ENCODE data around the gene LZTS2.
A peak's percentile ranks its signal among the peaks of the same experiment; 100 is the strongest.

LZTS2 gene

DNA sequence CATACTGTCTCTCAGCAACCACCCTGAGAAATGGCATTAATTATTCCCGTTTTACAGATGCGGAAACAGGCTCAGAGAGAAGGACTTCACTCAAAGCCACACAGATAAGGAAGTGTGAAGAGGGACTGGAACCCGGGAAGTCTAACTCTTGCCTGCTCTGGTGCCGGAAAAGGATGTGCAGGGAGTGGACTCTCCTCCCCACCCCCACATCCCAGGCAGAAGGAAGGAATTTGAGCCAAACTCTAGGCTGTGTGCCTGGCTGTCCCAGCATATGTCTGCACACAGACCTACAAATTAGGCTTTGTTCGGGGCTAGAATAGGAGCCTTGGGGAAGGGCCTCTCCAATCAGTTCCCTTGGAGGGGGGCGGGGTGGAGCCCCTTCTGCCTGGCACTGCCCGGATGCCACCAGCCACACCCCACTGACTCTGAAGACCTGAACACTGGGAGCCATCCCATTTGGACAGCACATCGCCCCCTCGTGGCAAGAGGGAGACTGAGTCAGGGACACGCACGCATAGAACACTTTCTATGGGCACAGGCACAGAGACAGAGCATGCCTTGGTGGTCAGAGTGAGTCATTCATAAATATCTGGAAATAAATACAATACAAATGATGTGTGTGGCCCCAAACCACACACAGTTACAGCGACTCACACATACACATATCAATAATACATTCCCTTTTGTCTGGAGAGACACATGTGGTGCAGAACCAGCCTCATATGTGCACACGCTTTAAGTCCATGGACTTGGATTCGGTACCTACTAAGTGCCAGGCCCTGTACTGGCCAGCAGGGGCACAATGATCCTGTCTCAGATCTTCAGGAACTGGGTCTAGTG lies 13.1 kb downstream of the LZTS2 start:
- Histone ChIP-seq H3K79me2 (ENCODE audit: insufficient read depth, low read length) (no peaks in the 10 kb centered on the region), H3K36me3 (ENCODE audit: insufficient read depth, low read length) (no peaks in the 10 kb centered on the region), H3K9ac (ENCODE audit: low read depth, low read length, poor library complexity, severe bottlenecking) (no peak overlapping the region), H3K4me2 (ENCODE audit: low read depth, low read length, poor library complexity, severe bottlenecking) (peak overlapping the region; percentile 44), H3K9me2 (replicated peaks; ENCODE audit: low read depth, low read length) (no peaks in the 10 kb centered on the region), H3F3A (ENCODE audit: low read depth) (no peaks in the 10 kb centered on the region), H3K27me3 (ENCODE audit: insufficient read depth, low read length, poor library complexity, severe bottlenecking) (no peaks in the 10 kb centered on the region), H2AFZ (ENCODE audit: low read length) (peak overlapping the region; percentile 38; the same call in 1 of the 2 replicates), H3K4me1 (ENCODE audit: insufficient read depth, low read length, poor library complexity, severe bottlenecking) (no peaks in the 10 kb centered on the region), H4K20me1 (ENCODE audit: insufficient read depth, low read length, poor library complexity, severe bottlenecking) (no peaks in the 10 kb centered on the region), H3K4me3 (ENCODE audit: low read length, poor library complexity, severe bottlenecking) (peak overlapping the region; percentile 9), H3K9me3 (ENCODE audit: insufficient read depth, low read depth, low read length) (no peaks in the 10 kb centered on the region)
- TF ChIP-seq, protein P1, sequence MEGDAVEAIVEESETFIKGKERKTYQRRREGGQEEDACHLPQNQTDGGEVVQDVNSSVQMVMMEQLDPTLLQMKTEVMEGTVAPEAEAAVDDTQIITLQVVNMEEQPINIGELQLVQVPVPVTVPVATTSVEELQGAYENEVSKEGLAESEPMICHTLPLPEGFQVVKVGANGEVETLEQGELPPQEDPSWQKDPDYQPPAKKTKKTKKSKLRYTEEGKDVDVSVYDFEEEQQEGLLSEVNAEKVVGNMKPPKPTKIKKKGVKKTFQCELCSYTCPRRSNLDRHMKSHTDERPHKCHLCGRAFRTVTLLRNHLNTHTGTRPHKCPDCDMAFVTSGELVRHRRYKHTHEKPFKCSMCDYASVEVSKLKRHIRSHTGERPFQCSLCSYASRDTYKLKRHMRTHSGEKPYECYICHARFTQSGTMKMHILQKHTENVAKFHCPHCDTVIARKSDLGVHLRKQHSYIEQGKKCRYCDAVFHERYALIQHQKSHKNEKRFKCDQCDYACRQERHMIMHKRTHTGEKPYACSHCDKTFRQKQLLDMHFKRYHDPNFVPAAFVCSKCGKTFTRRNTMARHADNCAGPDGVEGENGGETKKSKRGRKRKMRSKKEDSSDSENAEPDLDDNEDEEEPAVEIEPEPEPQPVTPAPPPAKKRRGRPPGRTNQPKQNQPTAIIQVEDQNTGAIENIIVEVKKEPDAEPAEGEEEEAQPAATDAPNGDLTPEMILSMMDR (conservative IDR thresholded peaks at IDR 0.05; ENCODE audit: low read length), result peak; percentile 91
- TF ChIP-seq EZH2phosphoT487 (IDR thresholded peaks at IDR 0.05; ENCODE audit: borderline replicate concordance), result no peak

DNA sequence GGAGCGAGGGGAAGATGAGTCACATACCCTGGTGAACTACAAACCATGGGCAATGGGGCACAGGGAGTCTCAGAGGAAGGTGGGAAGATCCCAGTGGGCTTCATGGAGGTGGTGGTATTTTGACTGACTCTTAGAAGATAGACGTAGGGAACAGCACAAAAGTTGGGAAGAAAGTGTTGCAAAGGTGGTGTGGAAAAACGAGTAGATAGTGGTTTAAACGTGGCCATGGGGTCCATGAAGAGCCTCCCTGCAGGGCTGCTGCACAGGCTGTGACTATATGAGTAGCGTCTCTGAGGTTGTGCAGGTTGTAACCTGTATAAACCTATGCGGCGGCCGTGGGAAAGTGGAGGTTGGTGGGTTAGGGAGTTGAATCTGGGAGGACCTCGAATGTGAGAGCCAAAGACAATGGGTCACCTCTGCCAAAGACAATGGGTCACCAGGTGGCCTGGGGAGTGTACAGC lies 13.8 kb downstream of the LZTS2 start:
- TF ChIP-seq, protein P1 (conservative IDR thresholded peaks at IDR 0.05; ENCODE audit: low read length), result no peak
- TF ChIP-seq EZH2phosphoT487 (IDR thresholded peaks at IDR 0.05; ENCODE audit: borderline replicate concordance), result no peak
- H3F3A ChIP-seq (ENCODE audit: low read depth), result no peaks in the 10 kb centered on the region
- H3K4me3 ChIP-seq (ENCODE audit: low read length, poor library complexity, severe bottlenecking), result peak overlapping the region; percentile 9
- no peak overlapping the region for H3K9ac ChIP-seq (ENCODE audit: low read depth, low read length, poor library complexity, severe bottlenecking)
- no peak overlapping the region; the same call in 1 of the 2 replicates for H2AFZ ChIP-seq (ENCODE audit: low read length)
- no peaks in the 10 kb centered on the region for H3K36me3 ChIP-seq (ENCODE audit: insufficient read depth, low read length)
- H3K9me2 ChIP-seq (replicated peaks; ENCODE audit: low read depth, low read length), result no peaks in the 10 kb centered on the region
- no peaks in the 10 kb centered on the region for H3K27me3 ChIP-seq (ENCODE audit: insufficient read depth, low read length, poor library complexity, severe bottlenecking)
- peak overlapping the region; percentile 44 for H3K4me2 ChIP-seq (ENCODE audit: low read depth, low read length, poor library complexity, severe bottlenecking)
- no peaks in the 10 kb centered on the region for H3K79me2 ChIP-seq (ENCODE audit: insufficient read depth, low read length)
- H4K20me1 ChIP-seq (ENCODE audit: insufficient read depth, low read length, poor library complexity, severe bottlenecking), result no peaks in the 10 kb centered on the region
- H3K4me1 ChIP-seq (ENCODE audit: insufficient read depth, low read length, poor library complexity, severe bottlenecking), result no peaks in the 10 kb centered on the region
- H3K9me3 ChIP-seq (ENCODE audit: insufficient read depth, low read depth, low read length), result no peaks in the 10 kb centered on the region

DNA sequence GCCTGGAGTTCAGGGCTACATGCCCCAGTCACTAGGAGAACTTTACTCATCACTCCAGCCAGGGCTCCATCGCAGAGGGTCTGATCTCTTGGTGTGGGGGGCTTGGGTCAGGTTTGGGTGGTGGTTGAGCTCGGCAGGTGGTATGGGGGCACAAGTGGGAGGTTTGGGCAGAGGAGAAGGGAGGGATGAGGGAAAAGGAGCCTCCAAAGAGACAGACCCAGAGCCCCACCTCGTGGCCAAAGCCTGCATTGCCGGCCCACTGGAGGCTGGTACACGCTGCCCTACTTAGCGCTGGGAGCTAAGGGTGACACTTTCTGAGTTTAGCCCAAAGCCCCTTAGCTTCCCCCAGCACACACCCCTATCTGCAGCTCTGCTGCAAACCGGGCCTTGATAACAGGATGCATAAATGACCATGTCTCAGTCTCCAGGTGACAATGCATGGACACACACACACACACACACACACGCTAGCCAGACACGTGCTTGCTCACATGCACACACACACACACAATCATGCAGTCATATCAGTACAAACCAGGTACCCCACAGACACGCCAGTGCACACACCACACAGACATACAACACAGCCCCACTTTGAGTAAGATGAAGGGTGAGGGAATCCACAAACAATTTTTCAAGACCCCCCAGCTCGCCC lies 14.7 kb downstream of the LZTS2 start:
- no peaks in the 10 kb centered on the region for H3K9me2 ChIP-seq (replicated peaks; ENCODE audit: low read depth, low read length)
- no peaks in the 10 kb centered on the region for H3K79me2 ChIP-seq (ENCODE audit: insufficient read depth, low read length)
- H3K36me3 ChIP-seq (ENCODE audit: insufficient read depth, low read length), result no peaks in the 10 kb centered on the region
- no peaks in the 10 kb centered on the region for H3K9me3 ChIP-seq (ENCODE audit: insufficient read depth, low read depth, low read length)
- TF ChIP-seq, protein P1 (conservative IDR thresholded peaks at IDR 0.05; ENCODE audit: low read length), result peak; percentile 89
- no peak for TF ChIP-seq EZH2phosphoT487 (IDR thresholded peaks at IDR 0.05; ENCODE audit: borderline replicate concordance)
- H3K9ac ChIP-seq (ENCODE audit: low read depth, low read length, poor library complexity, severe bottlenecking), result no peak overlapping the region
- no peaks in the 10 kb centered on the region for H3F3A ChIP-seq (ENCODE audit: low read depth)
- H3K27me3 ChIP-seq (ENCODE audit: insufficient read depth, low read length, poor library complexity, severe bottlenecking), result no peaks in the 10 kb centered on the region
- peak overlapping the region; percentile 63; the same call in 1 of the 2 replicates for H2AFZ ChIP-seq (ENCODE audit: low read length)
- no peaks in the 10 kb centered on the region for H3K4me1 ChIP-seq (ENCODE audit: insufficient read depth, low read length, poor library complexity, severe bottlenecking)
- H3K4me3 ChIP-seq (ENCODE audit: low read length, poor library complexity, severe bottlenecking), result no peak overlapping the region
- peak overlapping the region; percentile 53 for H3K4me2 ChIP-seq (ENCODE audit: low read depth, low read length, poor library complexity, severe bottlenecking)
- no peaks in the 10 kb centered on the region for H4K20me1 ChIP-seq (ENCODE audit: insufficient read depth, low read length, poor library complexity, severe bottlenecking)
